Ovary (tissue), 3 donors: ENCODE measurements around the gene PHC2.

Experiments
- POLR2A ChIP-seq: fragments of 450-650 bp; IDR thresholded peaks from one replicate; pipeline ENCODE4 v1.6.1; 2017; ENCODE audit warnings: antibody characterized with exemption, mild to moderate bottlenecking, moderate library complexity
- TF ChIP-seq, protein P1 (sequence below), 3 donors: fragments of 450-650 bp in 2 of 3; fragments of 200-600 bp in 1 of 3; IDR thresholded peaks; one replicate each; pipeline versions ENCODE4 v1.5.1 to v1.8.0; 2016 to 2022; ENCODE audit warnings: antibody characterized with exemption in 3 of 3, mild to moderate bottlenecking in 1 of 3
- donor health status: DM: no; HTN: no; CAD: no.

DNA sequence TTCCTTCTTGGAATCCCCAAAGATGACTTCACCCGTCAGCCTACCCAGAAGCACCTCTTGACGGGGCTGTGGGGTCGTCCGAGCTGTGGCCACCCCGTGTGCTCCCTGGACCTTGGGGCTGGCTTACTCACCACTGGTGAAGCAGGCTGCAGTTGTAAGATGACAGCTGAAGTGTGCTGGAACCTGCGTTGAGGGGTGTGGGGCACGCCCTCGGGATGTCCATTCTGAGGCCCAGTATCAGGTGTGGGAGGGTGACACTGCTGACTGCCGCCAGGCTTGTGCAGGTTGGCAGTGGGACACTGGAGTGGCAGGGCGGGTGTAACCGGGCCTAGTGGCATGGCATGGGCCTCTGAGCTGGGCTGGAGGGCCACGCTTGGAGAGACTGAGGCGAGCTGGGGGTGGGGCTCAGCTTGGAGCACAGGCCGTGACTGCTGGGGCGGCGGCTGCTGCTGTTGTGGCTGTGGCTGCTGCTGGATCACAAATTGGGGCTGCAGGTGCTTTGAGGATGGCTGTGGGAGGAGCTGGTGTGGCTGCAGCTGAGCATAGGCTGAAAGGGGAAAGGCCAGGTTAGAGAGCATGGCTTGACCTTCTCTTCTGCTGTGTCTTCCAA, 76.1 kb downstream of the PHC2 start:
- TF ChIP-seq, protein P1, sequence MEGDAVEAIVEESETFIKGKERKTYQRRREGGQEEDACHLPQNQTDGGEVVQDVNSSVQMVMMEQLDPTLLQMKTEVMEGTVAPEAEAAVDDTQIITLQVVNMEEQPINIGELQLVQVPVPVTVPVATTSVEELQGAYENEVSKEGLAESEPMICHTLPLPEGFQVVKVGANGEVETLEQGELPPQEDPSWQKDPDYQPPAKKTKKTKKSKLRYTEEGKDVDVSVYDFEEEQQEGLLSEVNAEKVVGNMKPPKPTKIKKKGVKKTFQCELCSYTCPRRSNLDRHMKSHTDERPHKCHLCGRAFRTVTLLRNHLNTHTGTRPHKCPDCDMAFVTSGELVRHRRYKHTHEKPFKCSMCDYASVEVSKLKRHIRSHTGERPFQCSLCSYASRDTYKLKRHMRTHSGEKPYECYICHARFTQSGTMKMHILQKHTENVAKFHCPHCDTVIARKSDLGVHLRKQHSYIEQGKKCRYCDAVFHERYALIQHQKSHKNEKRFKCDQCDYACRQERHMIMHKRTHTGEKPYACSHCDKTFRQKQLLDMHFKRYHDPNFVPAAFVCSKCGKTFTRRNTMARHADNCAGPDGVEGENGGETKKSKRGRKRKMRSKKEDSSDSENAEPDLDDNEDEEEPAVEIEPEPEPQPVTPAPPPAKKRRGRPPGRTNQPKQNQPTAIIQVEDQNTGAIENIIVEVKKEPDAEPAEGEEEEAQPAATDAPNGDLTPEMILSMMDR (IDR thresholded peaks at IDR 0.05), result no peak
- TF ChIP-seq POLR2A, result no peak
